NCI-H2029 (cell line): ENCODE results near the gene TMSB10.

Experiments used
- DNase-seq: peaks from one replicate; lab custom pipeline; 2025; lab: John Stamatoyannopoulos, UW

Gene TMSB10

GRCh38 chr2:84880395-84880644, 25.1 kb upstream of the TMSB10 start:
- no peak for DNase-seq

- DNase-seq: no peak
These were observed 24.6 kb upstream of the TMSB10 start, which contains the start of gene TRABD2A for GRCh38 chr2:84880645-84881521. TRABD2A (minus strand) TSS chr2:84881084; CDS start chr2:84881039, 45 bp downstream.

- DNase-seq: peak; percentile 24
These were observed 23.7 kb upstream of the TMSB10 start for GRCh38 chr2:84881581-84882413.

GRCh38 chr2:84882414-84882738, 23.1 kb upstream of the TMSB10 start:
- DNase-seq: no peak

- no peak for DNase-seq
These were observed 22.5 kb upstream of the TMSB10 start for GRCh38 chr2:84882775-84883550.

GRCh38 chr2:84884449-84884848, 21.0 kb upstream of the TMSB10 start:
- no peak for DNase-seq

- no peak for DNase-seq
These were observed 20.3 kb upstream of the TMSB10 start for GRCh38 chr2:84885111-84885510.

- DNase-seq: no peak
These were observed 18.7 kb upstream of the TMSB10 start for GRCh38 chr2:84886791-84887190.

GRCh38 chr2:84888401-84889276, 16.8 kb upstream of the TMSB10 start:
- DNase-seq: no peak

- no peak for DNase-seq
These were observed 16.1 kb upstream of the TMSB10 start for GRCh38 chr2:84889332-84889731.

GRCh38 chr2:84891355-84892010, 14.0 kb upstream of the TMSB10 start:
- no peak for DNase-seq

- peak; percentile 20 for DNase-seq
These were observed 11.3 kb upstream of the TMSB10 start for GRCh38 chr2:84894131-84894586.

GRCh38 chr2:84894758-84895520, 10.5 kb upstream of the TMSB10 start:
- no peak for DNase-seq

- no peak for DNase-seq
These were observed 8.9 kb upstream of the TMSB10 start for GRCh38 chr2:84896567-84896966.

- DNase-seq: no peak
These were observed 7.7 kb upstream of the TMSB10 start for GRCh38 chr2:84897773-84898172.

GRCh38 chr2:84899304-84900204, 5.9 kb upstream of the TMSB10 start:
- DNase-seq: no peak

- DNase-seq: no peak
These were observed 4.5 kb upstream of the TMSB10 start for GRCh38 chr2:84900971-84901370.

GRCh38 chr2:84901593-84902120, 3.8 kb upstream of the TMSB10 start:
- no peak for DNase-seq

GRCh38 chr2:84902526-84902925, 2.9 kb upstream of the TMSB10 start:
- no peak for DNase-seq
